ENCODE data around the gene FBLN7. TPM values are rescaled to one million over a fixed set of nuclear protein-coding genes. Genes with fewer than 3 reads are reported as not detected.
"Not testable (repeated sequence)": the region's sequence is repeated elsewhere in the genome, so short reads cannot be mapped to it uniquely, and the experiment has no call there.

FBLN7 gene
- total RNA-seq, 6 experiments from 2014 or later = 1.9 to 8.0 (median 7.2) TPM

GRCh38 chr2:112137516-112138158 is 548 bp upstream of the FBLN7 start:
- Mint-ChIP-seq H3K27me3 (ENCODE audit: insufficient read depth) (peaks cover 3% of the 10 kb centered on the region; the same call in 1 of the 2 replicates), H3K27ac (peak overlapping the region; percentile 76), H3K4me3 (peak overlapping the region; percentile 81), H3K4me1 (ENCODE audit: low read depth) (peaks cover 17% of the 10 kb centered on the region), H3K36me3 (ENCODE audit: low read depth) (no peaks in the 10 kb centered on the region; the same call in 1 of the 2 replicates), H3K9me3 (no peaks in the 10 kb centered on the region)
- DNase-seq = peak; percentile 10
- no peak for TF ChIP-seq CTCF (IDR thresholded peaks at IDR 0.05)

GRCh38 chr2:112139033-112139614 is 939 bp downstream of the FBLN7 start:
- H3K9me3 Mint-ChIP-seq, H3K27ac Mint-ChIP-seq: not testable (repeated sequence)
- peak overlapping the region; percentile 83; the same call in 1 of the 2 replicates for H3K4me3 Mint-ChIP-seq

GRCh38 chr2:112139661-112140204 is 1.5 kb downstream of the FBLN7 start:
- H3K36me3 Mint-ChIP-seq (ENCODE audit: low read depth); H3K9me3 Mint-ChIP-seq; H3K27ac Mint-ChIP-seq; DNase-seq; H3K27me3 Mint-ChIP-seq (ENCODE audit: insufficient read depth): not testable (repeated sequence)
- Mint-ChIP-seq H3K4me3 (peak overlapping the region; percentile 85), H3K4me1 (ENCODE audit: low read depth) (peaks cover 25% of the 10 kb centered on the region)

More at GRCh38 chr2:112139033-112139614, 939 bp downstream of the FBLN7 start:
- H3K4me1 Mint-ChIP-seq (ENCODE audit: low read depth) = peaks cover 25% of the 10 kb centered on the region
- not testable (repeated sequence) for DNase-seq; H3K36me3 Mint-ChIP-seq (ENCODE audit: low read depth); H3K27me3 Mint-ChIP-seq (ENCODE audit: insufficient read depth)

GRCh38 chr2:112140205-112140802 is 2.1 kb downstream of the FBLN7 start:
- peaks cover 1% of the 10 kb centered on the region; the same call in 1 of the 2 replicates for H3K27me3 Mint-ChIP-seq (ENCODE audit: insufficient read depth)

GRCh38 chr2:112140899-112141625 is 2.9 kb downstream of the FBLN7 start:
- no peaks in the 10 kb centered on the region for H3K9me3 Mint-ChIP-seq
- H3K4me1 Mint-ChIP-seq (ENCODE audit: low read depth) = peaks cover 25% of the 10 kb centered on the region
- H3K4me3 Mint-ChIP-seq = peak overlapping the region; percentile 85
- H3K36me3 Mint-ChIP-seq (ENCODE audit: low read depth) = no peaks in the 10 kb centered on the region; the same call in 1 of the 2 replicates
- H3K27ac Mint-ChIP-seq = peak overlapping the region; percentile 18; the same call in 1 of the 2 replicates
- TF ChIP-seq CTCF (IDR thresholded peaks at IDR 0.05) = no peak
- DNase-seq = no peak
- no peaks in the 10 kb centered on the region for H3K27me3 Mint-ChIP-seq (ENCODE audit: insufficient read depth)

More at GRCh38 chr2:112140205-112140802, 2.1 kb downstream of the FBLN7 start:
- Mint-ChIP-seq H3K36me3 (ENCODE audit: low read depth) (no peaks in the 10 kb centered on the region; the same call in 1 of the 2 replicates), H3K9me3 (no peaks in the 10 kb centered on the region), H3K4me1 (ENCODE audit: low read depth) (peaks cover 25% of the 10 kb centered on the region), H3K4me3 (peak overlapping the region; percentile 85), H3K27ac (peak overlapping the region; percentile 18)
- DNase-seq = no peak
- no peak for TF ChIP-seq CTCF (IDR thresholded peaks at IDR 0.05)

GRCh38 chr2:112141626-112142007 is 3.4 kb downstream of the FBLN7 start:
- peaks cover 25% of the 10 kb centered on the region for H3K4me1 Mint-ChIP-seq (ENCODE audit: low read depth)
- no peaks in the 10 kb centered on the region for H3K9me3 Mint-ChIP-seq
- H3K27ac Mint-ChIP-seq = no peak overlapping the region
- no peak overlapping the region for H3K4me3 Mint-ChIP-seq
- no peak for TF ChIP-seq CTCF (IDR thresholded peaks at IDR 0.05)
- H3K27me3 Mint-ChIP-seq (ENCODE audit: insufficient read depth) = no peaks in the 10 kb centered on the region
- DNase-seq = no peak
- H3K36me3 Mint-ChIP-seq (ENCODE audit: low read depth) = no peaks in the 10 kb centered on the region; the same call in 1 of the 2 replicates
